Thyroid gland (tissue), 4 donors: Measurements from ENCODE around the gene CAV3.

ENCODE experiments used
- POLR2A ChIP-seq, 2 donors: fragments of 450-650 bp; IDR thresholded peaks; one replicate each; pipeline ENCODE4 v1.6.1; 2017; ENCODE audit warnings: antibody characterized with exemption in 2 of 2, mild to moderate bottlenecking in 2 of 2, moderate library complexity in 1 of 2
- TF ChIP-seq, protein P1 (sequence below), 6 experiments: fragments of 200-600 bp in 3 of 6; fragments of 450-650 bp in 3 of 6; sonication (generic) in 3 of 6; IDR thresholded peaks; one replicate each; pipeline ENCODE4 v1.5.1; 2016 to 2019; ENCODE audit warnings: antibody characterized with exemption in 6 of 6, mild to moderate bottlenecking in 2 of 6, inconsistent platforms in 1 of 6, moderate library complexity in 1 of 6

- TF ChIP-seq, protein P1, sequence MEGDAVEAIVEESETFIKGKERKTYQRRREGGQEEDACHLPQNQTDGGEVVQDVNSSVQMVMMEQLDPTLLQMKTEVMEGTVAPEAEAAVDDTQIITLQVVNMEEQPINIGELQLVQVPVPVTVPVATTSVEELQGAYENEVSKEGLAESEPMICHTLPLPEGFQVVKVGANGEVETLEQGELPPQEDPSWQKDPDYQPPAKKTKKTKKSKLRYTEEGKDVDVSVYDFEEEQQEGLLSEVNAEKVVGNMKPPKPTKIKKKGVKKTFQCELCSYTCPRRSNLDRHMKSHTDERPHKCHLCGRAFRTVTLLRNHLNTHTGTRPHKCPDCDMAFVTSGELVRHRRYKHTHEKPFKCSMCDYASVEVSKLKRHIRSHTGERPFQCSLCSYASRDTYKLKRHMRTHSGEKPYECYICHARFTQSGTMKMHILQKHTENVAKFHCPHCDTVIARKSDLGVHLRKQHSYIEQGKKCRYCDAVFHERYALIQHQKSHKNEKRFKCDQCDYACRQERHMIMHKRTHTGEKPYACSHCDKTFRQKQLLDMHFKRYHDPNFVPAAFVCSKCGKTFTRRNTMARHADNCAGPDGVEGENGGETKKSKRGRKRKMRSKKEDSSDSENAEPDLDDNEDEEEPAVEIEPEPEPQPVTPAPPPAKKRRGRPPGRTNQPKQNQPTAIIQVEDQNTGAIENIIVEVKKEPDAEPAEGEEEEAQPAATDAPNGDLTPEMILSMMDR (IDR thresholded peaks at IDR 0.05) = no peak
- no peak for TF ChIP-seq POLR2A (IDR thresholded peaks at IDR 0.05)
Observed at GRCh38 chr3:8794247-8794646, 60.6 kb downstream of the CAV3 start.
